Activated T-cell treated with anti-CD3 and anti-CD28 coated beads, Interleukin-2, amount 50 U/mL, for 4 hours (primary cell): ENCODE data around the gene HEPACAM2. TPM values are rescaled to one million over a fixed set of nuclear protein-coding genes. Genes with fewer than 3 reads are reported as not detected.

ENCODE experiments used
- ATAC-seq, 2 donors: fragments of 200-7000 bp; cut with Tn5 transposase; one replicate each; pipeline ENCODE4 v1.10.0; 2021
- DNase-seq: peaks from one replicate; pipeline ENCODE4 v3.0.0-alpha.2; 2020
- H3K27me3 Mint-ChIP-seq: one replicate; pipeline ENCODE4 v1.8.0; 2021; ENCODE audit warnings: low read depth, mixed read lengths
- H3K36me3 Mint-ChIP-seq: one replicate; pipeline ENCODE4 v1.8.0; 2022; ENCODE audit warnings: mixed read lengths; ENCODE audit not compliant: insufficient read depth
- H3K4me1 Mint-ChIP-seq: one replicate; pipeline ENCODE4 v1.8.0; 2021; ENCODE audit warnings: low read depth, mixed read lengths
- H3K4me3 Mint-ChIP-seq: one replicate; pipeline ENCODE4 v1.8.0; 2021; ENCODE audit warnings: mild to moderate bottlenecking, moderate library complexity, mixed read lengths
- H3K9me3 Mint-ChIP-seq: one replicate; pipeline ENCODE4 v1.8.0; 2021; ENCODE audit warnings: mixed read lengths
- total RNA-seq, 3 donors: library from RNA; stranded (reverse); gene quantifications; one replicate each; pipeline ENCODE4 v1.2.1, GENCODE V29; 2021

Gene HEPACAM2
- total RNA-seq, 3 donors from 2014 or later, result not detected

DNA sequence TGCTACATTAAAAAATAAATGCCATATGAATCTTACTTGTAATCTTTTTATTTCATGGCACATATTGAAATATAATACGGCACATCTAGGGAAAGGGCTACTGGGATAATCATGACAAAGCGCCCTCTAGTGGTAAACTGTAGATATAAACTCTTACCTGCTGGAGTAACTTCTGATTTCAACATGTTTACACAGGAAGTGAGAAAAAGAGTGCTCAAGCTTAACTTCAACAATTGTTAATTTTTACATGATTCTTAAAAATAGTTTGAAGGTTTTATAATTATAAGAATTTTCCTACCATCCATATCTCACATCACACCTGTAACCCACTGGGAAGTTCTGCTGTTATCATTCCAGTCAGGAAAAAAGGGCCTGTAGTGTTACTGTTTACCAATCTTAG is 2.0 kb upstream of the HEPACAM2 start:
- DNase-seq (no peak), ATAC-seq (no peak)
- H3K9me3 Mint-ChIP-seq, result no peaks in the 10 kb centered on the region
- no peaks in the 10 kb centered on the region for H3K27me3 Mint-ChIP-seq
- H3K36me3 Mint-ChIP-seq, result no peaks in the 10 kb centered on the region
- H3K4me1 Mint-ChIP-seq, result peaks cover 12% of the 10 kb centered on the region
- no peak overlapping the region for H3K4me3 Mint-ChIP-seq

DNA sequence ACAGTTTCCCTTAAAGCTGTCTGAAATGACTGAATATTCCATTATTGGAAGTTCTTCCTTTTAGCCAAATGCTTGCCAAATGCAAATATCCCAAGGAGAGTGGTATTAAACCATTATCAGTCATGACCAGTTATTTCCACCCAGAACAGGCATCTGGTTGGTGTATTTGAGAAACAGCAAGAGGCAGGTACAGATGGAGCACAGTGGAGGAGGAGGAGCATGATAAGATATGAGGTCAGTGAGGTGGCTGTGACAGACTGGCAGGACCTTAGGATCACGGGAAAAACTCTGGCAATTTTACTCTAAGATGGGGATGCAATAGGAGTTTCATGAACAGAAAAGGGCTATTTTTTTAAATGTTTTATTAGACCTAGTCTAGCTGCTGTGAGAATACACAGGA is 6.4 kb downstream of the HEPACAM2 start:
- no peak for DNase-seq
- no peaks in the 10 kb centered on the region for H3K4me1 Mint-ChIP-seq
- no peak overlapping the region for H3K4me3 Mint-ChIP-seq
- peaks cover 24% of the 10 kb centered on the region for H3K27me3 Mint-ChIP-seq
- H3K36me3 Mint-ChIP-seq, result no peaks in the 10 kb centered on the region
- no peaks in the 10 kb centered on the region for H3K9me3 Mint-ChIP-seq
- no peak for ATAC-seq

DNA sequence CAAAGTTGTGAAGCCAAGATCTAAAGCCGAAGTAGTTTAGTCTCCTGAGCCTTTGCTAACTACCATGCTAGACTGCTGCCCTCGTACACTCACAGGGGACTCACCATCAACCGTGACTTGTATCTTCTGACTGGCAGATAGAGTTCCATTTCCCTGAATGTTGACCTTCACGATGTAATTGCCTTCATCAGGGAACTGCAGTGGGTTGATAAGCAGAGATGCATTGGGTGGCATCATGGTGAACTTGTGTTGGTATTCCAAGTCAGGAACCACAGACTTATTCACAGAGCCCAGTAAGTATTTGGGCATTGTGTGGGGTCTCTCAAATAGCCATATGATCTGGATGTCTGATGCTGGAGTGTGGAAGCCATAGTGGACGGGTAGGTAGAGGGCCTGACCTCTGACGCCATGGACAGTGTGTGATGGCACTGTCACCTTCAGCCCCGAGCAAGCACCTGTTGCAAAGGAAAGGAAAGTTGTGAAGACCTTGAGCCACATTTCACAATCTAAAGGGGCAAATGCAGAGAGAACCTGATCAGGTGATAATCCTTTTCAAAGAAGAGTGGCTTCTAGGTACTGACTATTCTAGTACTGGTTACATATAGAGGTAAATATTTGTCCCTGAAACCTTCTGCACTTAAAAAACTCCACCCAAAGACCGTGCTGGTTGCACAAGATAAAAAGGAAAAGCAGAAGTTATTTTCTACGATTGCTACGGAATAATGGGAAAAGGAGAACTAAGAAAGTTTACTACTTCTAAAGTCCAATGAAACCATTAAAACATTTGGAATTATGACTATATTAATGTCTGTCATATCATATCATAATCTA is 7.1 kb downstream of the HEPACAM2 start:
- Mint-ChIP-seq H3K27me3 (peaks cover 27% of the 10 kb centered on the region), H3K9me3 (no peaks in the 10 kb centered on the region), H3K36me3 (no peaks in the 10 kb centered on the region), H3K4me1 (no peaks in the 10 kb centered on the region), H3K4me3 (no peak overlapping the region)
- no peak for DNase-seq
- ATAC-seq, result no peak

DNA sequence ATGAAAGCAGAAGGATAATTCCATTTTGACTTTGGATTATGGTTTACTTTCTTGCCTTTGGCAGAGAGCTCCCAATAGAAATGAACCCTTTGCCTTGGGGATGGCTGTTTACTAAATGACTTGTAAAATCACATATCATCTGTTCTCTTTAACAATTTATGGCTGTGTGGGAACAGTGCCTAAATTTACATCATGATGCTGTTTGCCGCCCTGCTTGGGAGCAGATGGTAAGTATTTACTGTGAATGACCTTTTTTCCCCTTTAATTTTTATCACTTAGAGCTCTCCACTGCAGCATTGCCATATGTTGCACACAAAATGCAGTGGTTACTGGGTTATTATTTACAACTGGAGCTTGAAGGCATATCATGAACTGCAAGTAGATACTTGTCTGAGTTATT is 13.4 kb downstream of the HEPACAM2 start:
- no peak for DNase-seq
- no peaks in the 10 kb centered on the region for H3K4me1 Mint-ChIP-seq
- no peak overlapping the region for H3K4me3 Mint-ChIP-seq
- peaks cover 43% of the 10 kb centered on the region for H3K27me3 Mint-ChIP-seq
- H3K9me3 Mint-ChIP-seq, result no peaks in the 10 kb centered on the region
- H3K36me3 Mint-ChIP-seq, result no peaks in the 10 kb centered on the region
- no peak for ATAC-seq

DNA sequence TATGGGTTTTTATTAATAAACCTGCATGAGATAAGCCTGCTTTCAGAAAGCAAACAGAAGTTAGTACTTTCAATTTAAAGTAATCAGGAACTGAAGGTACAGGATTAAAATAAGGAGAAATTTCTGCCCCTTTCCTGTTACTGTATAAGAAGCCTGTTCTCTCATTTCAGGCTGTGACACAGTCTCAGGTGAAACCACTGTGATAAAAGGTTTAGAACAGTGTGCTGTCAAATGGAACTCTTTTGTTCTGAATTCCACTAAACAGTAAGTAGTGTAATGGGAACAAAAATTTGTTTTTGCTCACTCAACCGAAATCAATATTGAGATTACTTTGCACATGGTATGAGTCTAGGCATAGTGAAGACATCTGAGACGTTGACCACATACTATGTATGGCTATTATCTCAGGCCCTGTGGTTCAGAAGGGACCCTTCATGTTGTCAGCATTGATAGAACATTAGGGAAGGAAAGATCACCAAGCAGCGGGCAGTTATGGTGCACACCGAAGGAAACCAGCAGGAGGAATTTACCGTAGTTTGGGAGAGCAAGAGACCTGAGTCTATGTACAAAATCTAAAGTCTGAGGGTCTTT is 14.9 kb downstream of the HEPACAM2 start:
- Mint-ChIP-seq H3K36me3 (no peaks in the 10 kb centered on the region), H3K9me3 (no peaks in the 10 kb centered on the region), H3K27me3 (peaks cover 35% of the 10 kb centered on the region), H3K4me3 (no peak overlapping the region), H3K4me1 (no peaks in the 10 kb centered on the region)
- no peak for DNase-seq
- ATAC-seq, result no peak

DNA sequence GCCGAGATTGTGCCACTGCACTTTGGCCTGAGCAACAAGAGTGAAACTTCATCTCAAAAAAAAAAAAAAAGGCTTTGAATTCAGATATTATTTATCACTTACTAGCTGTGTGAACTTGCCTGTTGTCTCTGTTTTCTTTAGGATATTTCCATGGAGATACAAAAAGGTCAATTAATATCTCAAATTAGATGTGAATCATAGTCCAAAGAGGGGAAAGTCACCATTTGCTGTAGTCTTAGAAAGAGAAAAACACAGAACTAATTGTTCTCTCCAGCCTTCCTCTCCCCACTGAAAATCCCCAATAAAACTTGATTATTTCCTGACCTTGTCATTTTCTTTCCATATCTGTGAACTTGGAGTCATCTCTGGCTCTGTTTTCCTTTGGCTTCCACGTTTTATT is 21.2 kb downstream of the HEPACAM2 start:
- ATAC-seq, result no peak
- Mint-ChIP-seq H3K4me3 (no peak overlapping the region), H3K36me3 (no peaks in the 10 kb centered on the region), H3K27me3 (peaks cover 15% of the 10 kb centered on the region), H3K4me1 (no peaks in the 10 kb centered on the region), H3K9me3 (no peaks in the 10 kb centered on the region)
- DNase-seq, result no peak

DNA sequence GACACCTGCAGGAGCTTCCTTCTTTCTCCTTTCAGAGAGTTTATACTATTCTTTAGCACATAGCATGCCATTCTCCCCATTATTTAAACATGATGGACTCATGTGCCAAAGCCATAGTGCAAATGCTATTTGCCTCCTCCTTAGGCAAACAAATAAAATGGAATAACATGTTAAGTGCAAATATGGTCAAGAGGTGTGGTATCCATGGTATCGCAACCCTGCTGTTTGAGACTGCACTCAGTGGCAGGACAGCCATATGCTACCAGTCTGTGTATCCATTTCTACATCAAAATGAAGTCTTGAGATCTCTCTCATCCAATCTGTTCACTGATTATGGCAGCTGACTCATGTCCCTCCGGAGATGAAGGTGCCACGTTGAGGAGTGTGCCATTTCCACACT is 22.8 kb downstream of the HEPACAM2 start:
- H3K36me3 Mint-ChIP-seq, result no peaks in the 10 kb centered on the region
- H3K4me3 Mint-ChIP-seq, result no peak overlapping the region
- no peaks in the 10 kb centered on the region for H3K4me1 Mint-ChIP-seq
- H3K27me3 Mint-ChIP-seq, result peaks cover 13% of the 10 kb centered on the region
- no peak for DNase-seq
- ATAC-seq, result no peak
- no peaks in the 10 kb centered on the region for H3K9me3 Mint-ChIP-seq

DNA sequence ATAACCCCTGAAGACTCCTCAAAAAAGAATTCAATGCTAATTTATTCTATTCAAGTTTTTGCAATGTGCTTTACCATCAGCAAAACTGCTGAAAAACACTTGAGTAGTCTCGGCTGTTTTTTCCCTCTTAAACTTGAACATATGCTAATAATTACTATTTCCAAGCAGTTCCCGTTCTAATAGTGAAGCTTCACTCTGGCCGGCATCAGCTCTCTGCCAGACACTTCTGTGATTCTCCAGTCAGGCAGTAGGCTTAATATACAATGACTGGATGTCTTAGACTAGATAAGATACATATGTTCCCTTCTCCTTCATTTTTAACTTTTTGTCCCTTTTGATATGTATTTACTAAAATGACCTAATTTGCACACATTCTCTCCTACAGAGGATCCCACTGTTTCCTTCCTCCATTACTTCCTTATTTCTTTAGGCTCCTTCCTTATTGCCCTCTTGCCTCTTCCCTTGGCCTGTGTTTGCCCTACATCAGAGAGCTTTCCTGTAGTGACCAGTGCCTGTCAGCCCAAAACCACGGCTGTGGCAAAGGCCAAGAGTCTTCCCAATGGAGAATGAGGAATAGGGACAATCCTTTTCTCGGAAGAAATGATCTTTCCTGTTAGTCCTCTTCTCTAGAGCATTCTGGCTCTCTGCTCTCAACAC is 23.5 kb downstream of the HEPACAM2 start:
- H3K4me3 Mint-ChIP-seq, result no peak overlapping the region
- no peaks in the 10 kb centered on the region for H3K4me1 Mint-ChIP-seq
- DNase-seq (no peak), ATAC-seq (no peak)
- H3K36me3 Mint-ChIP-seq, result no peaks in the 10 kb centered on the region
- no peaks in the 10 kb centered on the region for H3K9me3 Mint-ChIP-seq
- peaks cover 13% of the 10 kb centered on the region for H3K27me3 Mint-ChIP-seq

DNA sequence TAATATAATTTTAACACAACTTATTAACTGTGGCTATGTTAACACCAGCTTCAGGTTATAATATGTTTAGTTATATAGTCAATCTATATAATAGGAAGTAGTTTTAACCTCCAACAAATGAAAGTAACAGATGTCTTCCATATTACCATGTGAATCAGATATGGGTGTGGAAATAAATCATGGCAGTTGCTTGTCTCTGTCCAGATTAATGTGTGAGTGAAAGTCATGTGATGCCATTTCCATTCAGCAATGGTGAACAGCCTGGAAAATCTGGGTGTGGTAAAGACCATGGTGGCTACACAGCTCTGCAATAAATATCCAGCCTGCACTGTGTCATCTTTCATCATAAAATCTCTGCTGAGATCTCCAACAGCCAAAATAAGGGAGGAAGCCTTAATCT is 27.8 kb downstream of the HEPACAM2 start:
- Mint-ChIP-seq H3K4me3 (no peak overlapping the region), H3K27me3 (peaks cover 12% of the 10 kb centered on the region), H3K9me3 (no peaks in the 10 kb centered on the region), H3K36me3 (no peaks in the 10 kb centered on the region), H3K4me1 (no peaks in the 10 kb centered on the region)
- ATAC-seq (no peak), DNase-seq (no peak)

DNA sequence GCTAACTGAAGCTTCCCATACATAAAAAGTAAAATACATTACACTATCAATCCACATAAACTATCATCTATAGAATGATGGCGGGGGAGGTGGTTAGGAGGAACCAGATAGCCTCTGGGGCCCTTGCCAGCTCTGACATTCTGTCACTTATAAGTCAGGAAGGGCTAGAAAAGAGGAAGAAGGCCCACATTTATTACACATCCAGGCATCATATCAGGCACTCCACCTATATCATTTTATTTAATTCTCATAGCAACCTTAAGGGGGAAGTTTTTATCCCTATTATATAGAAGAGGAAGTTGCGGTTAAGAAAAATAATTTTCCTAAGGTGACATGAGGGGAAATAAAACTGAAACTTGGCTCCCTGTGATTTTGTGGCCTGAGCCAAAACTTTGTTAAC is 29.9 kb downstream of the HEPACAM2 start:
- H3K27me3 Mint-ChIP-seq, result peaks cover 13% of the 10 kb centered on the region
- no peaks in the 10 kb centered on the region for H3K9me3 Mint-ChIP-seq
- ATAC-seq (no peak), DNase-seq (no peak)
- H3K4me3 Mint-ChIP-seq, result no peak overlapping the region
- H3K4me1 Mint-ChIP-seq, result no peaks in the 10 kb centered on the region
- no peaks in the 10 kb centered on the region for H3K36me3 Mint-ChIP-seq

DNA sequence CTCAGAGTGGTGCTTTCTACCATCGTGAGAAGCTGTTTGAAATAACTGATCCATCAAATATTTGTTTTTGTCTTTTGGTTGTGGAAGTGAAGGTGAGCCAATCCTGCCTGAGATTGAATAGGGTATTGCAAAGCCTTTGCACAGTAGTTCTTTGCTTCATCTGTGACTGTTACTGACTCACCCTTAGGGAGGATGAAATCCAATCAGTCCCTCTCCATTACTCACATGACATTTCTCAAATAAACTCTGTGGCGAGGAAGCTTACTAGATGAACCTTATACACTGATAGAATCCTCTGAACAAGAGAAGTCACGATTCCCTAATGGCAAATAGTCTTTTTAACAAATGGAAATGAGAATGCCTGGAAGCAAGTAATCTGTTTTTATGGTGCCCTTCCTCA is 31.9 kb downstream of the HEPACAM2 start:
- Mint-ChIP-seq H3K27me3 (peaks cover 24% of the 10 kb centered on the region), H3K4me1 (no peaks in the 10 kb centered on the region), H3K4me3 (no peak overlapping the region), H3K36me3 (no peaks in the 10 kb centered on the region), H3K9me3 (no peaks in the 10 kb centered on the region)
- no peak for ATAC-seq
- DNase-seq, result no peak

DNA sequence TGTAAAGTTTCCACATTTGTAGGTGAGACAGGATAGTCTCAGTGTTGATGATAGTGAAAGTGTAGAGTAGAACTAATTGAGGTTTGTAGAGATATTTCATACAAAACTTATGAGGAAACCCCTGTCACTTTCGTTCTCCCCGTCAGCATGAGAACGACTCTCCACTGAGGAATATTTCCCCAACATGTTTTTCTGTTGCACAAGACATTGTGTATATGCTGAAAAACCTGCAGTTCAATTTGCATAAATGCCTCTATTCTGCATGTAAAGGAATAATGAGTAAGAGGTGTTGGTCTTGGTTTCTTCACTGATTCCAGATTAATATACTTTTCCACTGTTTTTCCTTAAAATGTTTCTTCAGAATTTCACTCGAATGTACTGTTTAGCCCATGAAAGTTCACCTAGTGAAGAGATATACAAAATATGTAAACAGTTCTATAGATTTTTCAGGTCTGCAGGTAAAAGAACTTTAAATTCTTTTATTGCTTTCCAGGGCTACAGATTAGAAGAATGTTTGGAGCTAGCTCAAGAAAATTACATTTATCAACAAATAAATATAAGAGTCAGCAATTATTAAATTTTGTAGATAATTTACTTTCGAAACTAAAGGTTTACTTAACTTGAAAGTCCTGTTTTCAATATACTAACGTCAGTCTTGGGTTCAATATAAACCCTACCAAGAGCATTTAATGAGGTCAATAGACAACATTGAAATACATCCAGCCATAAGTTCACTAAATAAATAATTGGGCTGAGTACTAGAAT is 37.2 kb downstream of the HEPACAM2 start:
- Mint-ChIP-seq H3K36me3 (no peaks in the 10 kb centered on the region), H3K27me3 (peaks cover 32% of the 10 kb centered on the region), H3K9me3 (no peaks in the 10 kb centered on the region), H3K4me1 (no peaks in the 10 kb centered on the region), H3K4me3 (no peak overlapping the region)
- DNase-seq (no peak), ATAC-seq (no peak)

DNA sequence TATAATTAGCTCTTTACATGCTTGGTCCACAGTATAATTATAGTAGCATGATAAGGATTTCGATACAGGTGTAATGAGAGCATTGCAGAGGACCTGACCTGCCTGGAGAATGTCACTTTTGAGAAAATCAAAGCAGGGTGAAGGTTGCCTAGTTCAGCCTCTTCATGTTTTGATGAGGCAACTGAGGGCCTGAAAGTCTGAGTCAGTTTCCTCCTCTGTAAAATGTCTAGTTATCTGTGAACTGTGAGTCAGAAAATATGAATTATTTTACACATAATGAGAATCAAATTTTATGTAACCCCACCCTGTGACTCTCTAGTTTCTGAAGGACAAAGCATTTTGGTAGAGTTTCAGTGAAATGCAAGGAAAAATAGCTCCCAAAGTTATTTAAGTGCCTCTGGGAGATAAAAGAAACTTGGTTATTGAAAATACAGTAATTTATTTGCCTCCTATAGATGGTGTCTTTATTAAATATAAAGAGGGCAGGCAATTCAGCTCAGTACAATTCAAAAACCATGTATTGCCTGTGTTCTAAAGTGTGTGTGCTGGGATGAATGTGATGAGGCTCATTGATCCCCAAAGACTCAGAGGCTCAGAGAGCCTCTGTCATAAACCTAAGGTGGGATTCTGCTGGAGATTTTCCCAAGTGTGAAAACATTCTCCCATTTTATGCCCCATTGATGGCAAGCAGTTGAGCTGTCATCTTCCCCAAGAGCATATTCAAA is 40.8 kb downstream of the HEPACAM2 start:
- Mint-ChIP-seq H3K4me3 (no peak overlapping the region), H3K27me3 (peaks cover 23% of the 10 kb centered on the region), H3K36me3 (no peaks in the 10 kb centered on the region), H3K9me3 (no peaks in the 10 kb centered on the region), H3K4me1 (no peaks in the 10 kb centered on the region)
- peak; percentile 93 to 94 for ATAC-seq
- DNase-seq, result no peak

DNA sequence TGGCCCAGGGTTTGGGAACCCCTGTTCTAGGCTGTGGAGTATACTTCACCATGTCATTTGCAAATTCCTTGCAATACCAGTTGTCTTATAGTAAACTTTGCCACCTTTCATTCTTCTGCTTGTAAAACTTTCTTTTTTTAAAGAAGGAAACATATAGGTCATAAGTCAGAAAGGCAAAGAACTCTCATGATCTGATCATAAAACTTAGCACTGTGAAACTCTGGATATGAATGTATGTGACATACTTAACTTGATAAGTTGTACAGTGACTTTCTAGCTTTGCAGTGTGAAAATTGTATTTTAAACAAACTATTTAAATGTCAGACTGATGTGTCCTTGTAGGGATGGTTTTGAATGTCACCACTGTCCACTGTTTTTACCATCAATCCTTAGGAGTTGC is 47.1 kb downstream of the HEPACAM2 start:
- DNase-seq, result no peak
- H3K27me3 Mint-ChIP-seq, result peaks cover 8% of the 10 kb centered on the region
- ATAC-seq, result no peak
- no peak overlapping the region for H3K4me3 Mint-ChIP-seq
- no peaks in the 10 kb centered on the region for H3K36me3 Mint-ChIP-seq
- H3K9me3 Mint-ChIP-seq, result no peaks in the 10 kb centered on the region
- H3K4me1 Mint-ChIP-seq, result no peaks in the 10 kb centered on the region
